GM12875 (cell line): ENCODE measurements around the gene LGI2.

Experiments
- H3K4me3 ChIP-seq: one replicate; pipeline ENCODE4 v1.5.1; 2011; ENCODE audit warnings: low read depth, low read length, control low read depth
- TF ChIP-seq, protein P1 (sequence below): IDR thresholded peaks from 2 replicates; pipeline ENCODE4 v1.5.1; 2011; ENCODE audit warnings: low read depth, mild to moderate bottlenecking, control low read depth, inconsistent platforms, low read length, moderate library complexity, borderline replicate concordance; ENCODE audit not compliant: insufficient read depth

The LGI2 gene, protein sequence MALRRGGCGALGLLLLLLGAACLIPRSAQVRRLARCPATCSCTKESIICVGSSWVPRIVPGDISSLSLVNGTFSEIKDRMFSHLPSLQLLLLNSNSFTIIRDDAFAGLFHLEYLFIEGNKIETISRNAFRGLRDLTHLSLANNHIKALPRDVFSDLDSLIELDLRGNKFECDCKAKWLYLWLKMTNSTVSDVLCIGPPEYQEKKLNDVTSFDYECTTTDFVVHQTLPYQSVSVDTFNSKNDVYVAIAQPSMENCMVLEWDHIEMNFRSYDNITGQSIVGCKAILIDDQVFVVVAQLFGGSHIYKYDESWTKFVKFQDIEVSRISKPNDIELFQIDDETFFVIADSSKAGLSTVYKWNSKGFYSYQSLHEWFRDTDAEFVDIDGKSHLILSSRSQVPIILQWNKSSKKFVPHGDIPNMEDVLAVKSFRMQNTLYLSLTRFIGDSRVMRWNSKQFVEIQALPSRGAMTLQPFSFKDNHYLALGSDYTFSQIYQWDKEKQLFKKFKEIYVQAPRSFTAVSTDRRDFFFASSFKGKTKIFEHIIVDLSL

DNA sequence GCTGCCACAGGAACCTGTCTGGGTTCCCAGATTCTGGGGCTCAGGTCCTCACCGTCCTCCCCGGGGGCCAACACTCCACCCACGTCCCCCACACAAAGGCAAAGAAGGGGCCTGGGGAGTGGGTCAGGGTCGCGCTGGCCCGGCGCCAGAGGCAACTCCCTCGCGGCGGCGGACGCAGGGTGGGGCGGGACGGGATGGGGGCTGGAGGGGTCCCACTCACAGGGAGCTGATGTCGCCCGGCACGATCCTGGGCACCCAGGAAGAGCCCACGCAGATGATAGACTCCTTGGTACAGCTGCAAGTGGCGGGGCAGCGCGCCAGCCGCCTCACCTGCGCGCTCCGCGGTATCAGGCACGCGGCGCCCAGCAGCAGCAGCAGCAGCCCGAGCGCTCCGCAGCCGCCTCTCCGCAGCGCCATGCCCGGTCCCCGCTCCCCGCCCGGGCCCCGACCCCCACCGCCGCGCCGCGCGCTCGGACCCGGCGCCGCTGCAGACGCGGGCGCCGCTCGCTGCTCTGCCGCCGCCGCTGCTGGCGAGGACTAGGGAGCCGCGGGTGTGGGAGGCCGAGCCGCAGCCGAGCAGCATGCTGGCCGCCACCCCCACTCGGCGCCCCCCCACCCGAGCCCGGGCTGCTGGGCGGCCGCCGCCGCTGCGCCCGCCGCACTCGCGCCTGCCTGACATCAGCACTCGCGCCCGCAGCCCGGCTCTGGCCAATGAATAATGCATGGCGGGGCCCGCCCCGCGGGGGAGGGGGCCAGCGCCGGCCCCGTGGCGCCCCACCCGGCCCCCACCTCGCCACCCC, at the start of gene LGI2:
TSS of gene LGI2 (minus strand) at position 670 of the 800 bp plus-strand sequence. CDS start at position 417, 253 bp downstream.
- no peak within 1 kb of the TSS for H3K4me3 ChIP-seq
- TF ChIP-seq, protein P1, sequence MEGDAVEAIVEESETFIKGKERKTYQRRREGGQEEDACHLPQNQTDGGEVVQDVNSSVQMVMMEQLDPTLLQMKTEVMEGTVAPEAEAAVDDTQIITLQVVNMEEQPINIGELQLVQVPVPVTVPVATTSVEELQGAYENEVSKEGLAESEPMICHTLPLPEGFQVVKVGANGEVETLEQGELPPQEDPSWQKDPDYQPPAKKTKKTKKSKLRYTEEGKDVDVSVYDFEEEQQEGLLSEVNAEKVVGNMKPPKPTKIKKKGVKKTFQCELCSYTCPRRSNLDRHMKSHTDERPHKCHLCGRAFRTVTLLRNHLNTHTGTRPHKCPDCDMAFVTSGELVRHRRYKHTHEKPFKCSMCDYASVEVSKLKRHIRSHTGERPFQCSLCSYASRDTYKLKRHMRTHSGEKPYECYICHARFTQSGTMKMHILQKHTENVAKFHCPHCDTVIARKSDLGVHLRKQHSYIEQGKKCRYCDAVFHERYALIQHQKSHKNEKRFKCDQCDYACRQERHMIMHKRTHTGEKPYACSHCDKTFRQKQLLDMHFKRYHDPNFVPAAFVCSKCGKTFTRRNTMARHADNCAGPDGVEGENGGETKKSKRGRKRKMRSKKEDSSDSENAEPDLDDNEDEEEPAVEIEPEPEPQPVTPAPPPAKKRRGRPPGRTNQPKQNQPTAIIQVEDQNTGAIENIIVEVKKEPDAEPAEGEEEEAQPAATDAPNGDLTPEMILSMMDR, result no peak

DNA sequence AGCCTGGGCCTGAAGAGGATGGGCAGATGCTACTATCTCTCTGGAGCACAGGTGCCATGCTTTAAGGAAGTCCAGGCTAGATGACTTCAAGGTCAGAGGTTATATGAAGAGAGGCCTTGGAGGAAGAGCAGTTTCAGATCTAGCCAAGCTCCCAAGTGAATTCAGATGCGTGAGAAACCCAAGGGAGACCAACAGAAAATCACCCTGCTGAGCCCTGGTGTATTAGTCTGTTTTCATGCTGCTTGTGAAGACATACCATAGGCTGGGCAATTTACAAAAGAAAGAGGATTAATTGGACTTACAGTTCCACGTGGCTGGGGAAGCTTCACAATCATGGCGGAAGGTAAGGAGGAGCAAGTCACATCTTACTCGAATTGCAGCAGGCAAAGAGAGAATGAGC, 47.8 kb upstream of the LGI2 start:
- TF ChIP-seq, protein P1, result no peak
- H3K4me3 ChIP-seq, result no peak overlapping the region

DNA sequence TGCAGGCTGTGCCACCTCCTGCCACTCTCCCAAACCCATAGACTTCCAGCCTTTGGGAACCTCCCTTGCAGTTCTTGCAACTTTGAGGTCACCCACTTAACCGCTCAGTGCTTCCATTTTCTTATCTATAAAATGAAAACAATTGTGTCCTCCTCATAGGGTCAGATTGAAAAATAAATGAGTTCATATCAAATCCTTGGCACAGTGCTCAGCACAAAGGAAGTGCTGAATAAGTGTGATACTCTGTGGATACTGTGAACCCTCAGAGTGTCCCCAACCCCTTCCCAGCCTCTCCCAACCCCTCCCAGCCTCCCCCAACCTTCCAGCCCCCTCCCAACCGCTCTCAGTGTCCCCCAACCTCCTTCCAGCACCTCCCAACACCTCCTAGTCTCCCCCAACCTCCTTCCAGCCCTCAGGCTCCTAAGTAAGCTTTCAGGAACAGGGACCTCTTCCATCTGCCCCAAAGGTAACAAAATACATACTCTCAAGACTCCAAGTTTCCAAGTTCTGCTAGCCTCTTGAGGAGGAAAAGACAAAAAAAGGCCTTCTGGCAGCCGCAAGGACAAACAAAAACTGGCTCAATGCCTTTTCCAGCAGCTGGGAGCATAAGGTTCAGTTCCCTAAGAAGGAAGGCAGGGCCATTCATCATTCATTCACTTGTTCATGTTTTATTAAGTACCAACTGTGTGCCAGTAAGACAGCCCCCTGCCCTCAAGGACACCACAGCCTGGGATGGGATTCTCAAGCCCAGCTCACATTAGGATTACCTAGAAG, 46.1 kb upstream of the LGI2 start:
- TF ChIP-seq, protein P1, result no peak
- H3K4me3 ChIP-seq, result no peak overlapping the region

DNA sequence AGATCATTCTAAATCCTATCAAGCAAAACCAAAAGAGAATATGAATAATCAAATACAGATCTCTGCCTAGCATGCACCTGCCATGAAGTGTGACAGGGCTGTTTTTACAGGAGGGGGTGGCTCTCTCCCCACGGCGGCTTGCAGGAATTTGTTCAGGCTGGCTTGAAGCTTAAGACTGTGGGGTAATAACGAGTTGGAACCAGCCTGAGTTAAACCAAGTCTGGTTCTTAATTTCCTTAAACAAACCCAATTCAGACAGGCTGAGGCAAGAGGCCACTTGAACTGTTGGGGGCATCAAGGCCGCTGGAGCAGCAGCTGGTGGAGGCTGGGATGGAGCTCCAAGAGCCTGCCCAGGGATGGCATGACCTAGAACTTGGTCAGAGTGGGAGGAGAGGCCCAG, 45.1 kb upstream of the LGI2 start:
- no peak overlapping the region for H3K4me3 ChIP-seq
- TF ChIP-seq, protein P1, result no peak

DNA sequence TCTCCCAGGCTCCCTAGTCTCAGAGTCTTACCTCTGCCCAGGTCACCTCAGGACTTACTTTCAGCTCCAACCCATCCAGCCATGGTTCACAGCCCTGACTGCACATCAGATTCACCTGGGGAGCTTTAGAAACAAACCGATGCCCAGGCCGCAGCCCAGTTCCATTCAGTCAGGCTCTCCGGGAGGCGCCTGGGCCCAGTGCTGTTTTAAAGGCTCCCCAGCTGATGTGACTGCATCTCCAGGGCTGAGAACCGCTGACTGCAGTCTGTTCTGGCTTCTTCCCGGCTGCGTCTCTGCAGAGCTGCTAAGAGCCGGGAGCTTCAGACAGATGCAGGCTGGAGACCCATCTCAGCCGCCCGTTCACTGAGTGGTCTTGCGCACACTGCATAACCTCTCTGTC, 44.4 kb upstream of the LGI2 start:
- H3K4me3 ChIP-seq, result no peak overlapping the region
- TF ChIP-seq, protein P1, result no peak

DNA sequence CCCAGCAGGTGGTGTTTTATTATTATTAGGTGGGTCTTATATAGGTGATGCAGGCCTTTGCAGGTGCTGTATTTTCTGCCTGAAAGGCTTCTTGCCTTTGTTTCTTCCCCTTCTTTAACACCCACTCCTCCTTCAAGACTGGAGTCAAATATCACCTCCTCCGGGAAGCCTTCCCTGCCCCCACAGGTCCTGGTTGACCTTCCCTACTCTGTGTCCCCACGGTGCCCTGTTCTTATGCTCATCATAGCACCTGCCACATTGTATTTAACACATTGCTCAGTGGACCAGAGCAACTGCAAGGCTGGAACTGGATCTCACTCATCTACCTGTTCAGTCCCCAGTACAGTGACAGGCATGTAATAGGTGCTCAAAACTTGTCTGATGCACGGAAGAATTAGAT, 39.8 kb upstream of the LGI2 start:
- H3K4me3 ChIP-seq, result no peak overlapping the region
- TF ChIP-seq, protein P1, result no peak
